ENCODE measurements around the gene CD83. TPM values are rescaled to one million over a fixed set of nuclear protein-coding genes. Genes with fewer than 3 reads are reported as not detected.

Gene CD83
- total and polyA plus RNA-seq, 2 of the 4 experiments (the other 2 are of a cell fraction) = 2.0 to 2.5 TPM

GRCh38 chr6:14086701-14087100 is 30.9 kb upstream of the CD83 start:
- Histone ChIP-seq H3K4ac (ENCODE audit: low read depth, low read length) (no peak overlapping the region), H3K27me3 (ENCODE audit: control insufficient read depth, insufficient read depth, low read length) (peaks cover 29% of the 10 kb centered on the region), H3K23ac (ENCODE audit: low read depth, low read length) (no peak overlapping the region), H2AFZ (replicated peaks; ENCODE audit: low read length, poor library complexity) (no peak overlapping the region), H3K18ac (ENCODE audit: low read depth, low read length) (no peak overlapping the region), H3K36me3 (ENCODE audit: control insufficient read depth, insufficient read depth, low read length) (no peaks in the 10 kb centered on the region), H3K9me1 (ENCODE audit: insufficient read depth, low read length) (no peaks in the 10 kb centered on the region), H2BK120ac (ENCODE audit: low read depth, low read length) (no peak overlapping the region), H3K9ac (ENCODE audit: low read depth, low read length) (no peak overlapping the region), H3K4me3 (ENCODE audit: insufficient read depth, low read depth, low read length) (no peak overlapping the region), H2BK5ac (ENCODE audit: low read depth, low read length, poor library complexity, severe bottlenecking) (no peak overlapping the region), H3K4me2 (ENCODE audit: low read depth, low read length) (no peak overlapping the region), H3K79me1 (ENCODE audit: low read depth in 1 of 2, low read length in 2 of 2) (no peaks in the 10 kb centered on the region), H2BK15ac (ENCODE audit: low read depth, low read length) (no peak overlapping the region), H3K14ac (replicated peaks; ENCODE audit: low read depth, low read length) (no peak overlapping the region), H4K5ac (ENCODE audit: low read depth, low read length) (no peak overlapping the region), H3K27ac (ENCODE audit: insufficient read depth, low read length) (no peak overlapping the region), H4K20me1 (ENCODE audit: insufficient read depth, low read length) (no peaks in the 10 kb centered on the region), H4K8ac (ENCODE audit: low read depth in 2 of 2, low read length in 2 of 2) (no peak overlapping the region), H2AK5ac (ENCODE audit: low read depth, low read length) (no peak overlapping the region), H4K91ac (ENCODE audit: insufficient read depth, low read depth, low read length) (no peak overlapping the region), H3K4me1 (ENCODE audit: control insufficient read depth, insufficient read depth, low read length) (no peaks in the 10 kb centered on the region), H3K9me3 (ENCODE audit: control insufficient read depth, insufficient read depth, low read length) (no peaks in the 10 kb centered on the region; the same call in 1 of the 2 replicates), H3K56ac (ENCODE audit: extremely low read depth, insufficient read depth, low read length) (no peak overlapping the region), H2BK20ac (ENCODE audit: low read depth, low read length) (no peak overlapping the region), H2AK9ac (replicated peaks; ENCODE audit: low read depth, low read length, poor library complexity) (no peak overlapping the region)
- DNase-seq = peak; percentile 6
- BruUV-seq (replicated peaks) = no TSS peak
- ChIA-PET CTCF (interaction anchor here (0.7 kb wide), 1 partner anchor 1545 kb away, joined by 3 read pairs; no protein-coding TSS in a partner anchor), POLR2A (ENCODE audit: unreplicated experiment) (no interaction called here)
- dilution Hi-C loops (cut with HindIII; ENCODE audit: low sequenced_read_pairs, unreplicated experiment) = no loop called here
- in situ Hi-C loops (cut with MboI; ENCODE audit: low sequenced_read_pairs) = no loop called here
- WGBS, 2 experiments (ENCODE audit: extremely low coverage in 2 of 2, insufficient read length in 1 of 2) = no CpG with 5 or more reads among the region's 1 CpG
- no peak for ATAC-seq (ENCODE audit: low read depth)
- intact Hi-C loops (cut with micrococcal nuclease) = no loop called here
- no peak for TF ChIP-seq CHD1 (IDR thresholded peaks at IDR 0.05; ENCODE audit: low read depth, low read length)
- no peak for TF ChIP-seq CTCF (conservative IDR thresholded peaks at IDR 0.05; ENCODE audit: low read depth, low read length)
- no peak for TF ChIP-seq SMC3 (IDR thresholded peaks at IDR 0.05; ENCODE audit: low read depth, low read length)
- TF ChIP-seq MAZ (IDR thresholded peaks at IDR 0.05; ENCODE audit: borderline replicate concordance, low read depth, low read length) = no peak
- TF ChIP-seq USF2 (IDR thresholded peaks at IDR 0.05; ENCODE audit: low read depth, low read length) = no peak
- no peak for TF ChIP-seq CEBPB (IDR thresholded peaks at IDR 0.05; ENCODE audit: low read depth, low read length)
- TF ChIP-seq RCOR1 (IDR thresholded peaks at IDR 0.05; ENCODE audit: insufficient replicate concordance, low read length) = no peak
- TF ChIP-seq MAFK (IDR thresholded peaks at IDR 0.05; ENCODE audit: low read depth, low read length) = no peak
- TF ChIP-seq RAD21 (IDR thresholded peaks at IDR 0.05; ENCODE audit: low read length) = no peak
- no peak for TF ChIP-seq NFE2L2 (IDR thresholded peaks at IDR 0.05; ENCODE audit: low read depth, low read length)
- no peak for TF ChIP-seq FOS (IDR thresholded peaks at IDR 0.05; ENCODE audit: low read depth, low read length)

Measured in IMR-90 (cell line).